ENCODE results near the gene CXCL1.
A peak's percentile ranks its signal among the peaks of the same experiment; 100 is the strongest.

Gene CXCL1

DNA sequence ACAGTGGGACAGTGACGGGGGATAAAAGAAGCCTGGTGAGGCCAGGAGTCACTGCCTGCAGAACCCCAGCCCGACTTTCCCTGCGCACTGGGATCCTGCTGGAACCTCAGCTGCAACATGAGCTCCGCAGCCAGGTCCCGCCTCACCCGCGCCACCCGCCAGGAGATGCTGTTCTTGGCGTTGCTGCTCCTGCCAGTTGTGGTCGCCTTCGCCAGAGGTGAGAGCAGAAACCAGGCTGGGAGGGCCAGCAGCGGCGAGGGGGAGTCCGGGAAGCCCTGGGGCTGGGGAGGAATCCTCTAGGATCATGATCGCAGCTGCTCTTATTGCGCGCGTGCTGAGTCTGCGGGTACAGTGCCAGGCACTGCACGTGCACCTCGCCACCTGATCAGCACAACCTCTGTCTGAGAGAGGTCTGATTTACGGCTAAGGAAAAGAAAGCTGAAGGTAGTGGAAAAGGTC lies 15.9 kb upstream of the CXCL1 start, which contains the start of gene PF4V1:
Gene PF4V1, plus strand, starts transcription at position 51 of the 459 bp plus-strand sequence. Its CDS starts 67 bp downstream, at position 118.
- FAIRE-seq (no peak), DNase-seq (ENCODE audit: insufficient read length) (no peak)
- TF ChIP-seq POLR2A (IDR thresholded peaks at IDR 0.05; ENCODE audit: low read depth, low read length) (no peak), TAF1 (IDR thresholded peaks at IDR 0.05; ENCODE audit: borderline replicate concordance, low read depth, low read length) (no peak), POLR2AphosphoS5 (IDR thresholded peaks at IDR 0.05; ENCODE audit: low read depth, low read length) (no peak)

DNA sequence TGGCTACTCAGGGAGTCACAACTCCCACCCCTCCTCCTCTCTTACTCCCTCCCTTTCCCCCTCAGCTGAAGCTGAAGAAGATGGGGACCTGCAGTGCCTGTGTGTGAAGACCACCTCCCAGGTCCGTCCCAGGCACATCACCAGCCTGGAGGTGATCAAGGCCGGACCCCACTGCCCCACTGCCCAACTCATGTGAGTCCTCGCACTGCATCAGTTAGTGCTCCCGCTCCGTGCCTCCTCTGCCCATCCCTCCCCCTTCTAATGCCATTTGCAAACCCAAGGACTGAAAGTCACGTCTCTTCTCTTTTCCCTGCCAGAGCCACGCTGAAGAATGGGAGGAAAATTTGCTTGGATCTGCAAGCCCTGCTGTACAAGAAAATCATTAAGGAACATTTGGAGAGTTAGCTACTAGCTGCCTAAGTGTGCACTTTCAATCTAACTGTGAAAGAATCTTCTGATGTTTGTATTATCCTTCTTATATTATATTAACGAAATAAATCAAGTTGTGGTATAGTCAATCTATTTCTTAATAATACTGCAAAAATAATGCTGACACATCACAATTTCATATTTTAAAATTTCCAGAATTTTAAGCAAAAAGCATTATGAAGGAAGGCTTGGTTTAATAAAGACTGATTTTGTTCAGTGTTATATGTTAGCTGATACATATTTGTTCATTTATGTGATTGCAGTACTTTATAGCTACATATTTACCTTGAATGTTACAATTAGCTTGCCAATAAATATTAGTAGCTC lies 15.3 kb upstream of the CXCL1 start:
- FAIRE-seq, result peak; percentile 73

DNA sequence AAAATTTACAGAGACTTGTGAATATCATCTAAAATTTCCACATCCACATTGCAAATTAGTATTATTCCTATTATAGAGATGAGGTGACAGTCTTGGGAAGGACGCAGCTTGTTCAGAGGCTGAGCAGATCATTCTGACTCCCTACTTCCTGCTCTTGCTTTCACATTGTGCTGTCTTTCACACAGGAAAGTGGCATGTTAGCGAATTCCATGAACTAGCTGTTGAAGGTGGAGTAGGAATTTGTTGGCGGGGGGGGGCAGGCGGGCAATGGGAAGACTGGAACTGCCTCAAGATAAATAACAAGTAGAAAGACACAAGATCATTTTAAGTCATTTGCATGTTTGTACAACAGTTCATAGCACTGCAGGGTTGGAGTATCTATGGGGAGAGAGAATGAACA lies 13.8 kb upstream of the CXCL1 start:
- FAIRE-seq (no peak), DNase-seq (ENCODE audit: insufficient read length) (no peak)
- TF ChIP-seq POLR2A (IDR thresholded peaks at IDR 0.05; ENCODE audit: low read depth, low read length) (no peak), POLR2AphosphoS5 (IDR thresholded peaks at IDR 0.05; ENCODE audit: low read depth, low read length) (no peak), TAF1 (IDR thresholded peaks at IDR 0.05; ENCODE audit: borderline replicate concordance, low read depth, low read length) (no peak)

More for the DNA sequence above, 15.3 kb upstream of the CXCL1 start:
- TF ChIP-seq TAF1 (IDR thresholded peaks at IDR 0.05; ENCODE audit: borderline replicate concordance, low read depth, low read length) (no peak), POLR2AphosphoS5 (IDR thresholded peaks at IDR 0.05; ENCODE audit: low read depth, low read length) (no peak), POLR2A (IDR thresholded peaks at IDR 0.05; ENCODE audit: low read depth, low read length) (no peak)
- no peak for DNase-seq (ENCODE audit: insufficient read length)

DNA sequence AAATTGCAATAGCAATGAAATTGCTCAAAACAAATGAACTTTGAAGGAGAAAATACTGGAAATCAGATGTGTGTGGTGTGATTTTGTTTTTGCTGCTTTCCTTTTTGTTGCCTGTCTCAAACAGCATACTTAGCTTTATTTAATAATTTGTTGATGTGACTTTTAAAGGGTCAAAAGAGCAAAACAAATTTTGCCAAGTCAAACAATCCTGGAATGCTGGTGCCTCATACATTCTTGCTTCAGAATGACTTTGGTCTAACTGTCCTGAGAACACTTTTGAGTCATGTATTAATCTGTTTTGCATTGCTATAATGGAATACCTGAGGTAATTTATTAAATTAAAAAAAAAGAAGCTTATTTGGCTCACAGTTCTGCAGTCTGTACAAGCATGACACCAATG lies 12.7 kb upstream of the CXCL1 start:
- DNase-seq (ENCODE audit: insufficient read length), result no peak
- no peak for TF ChIP-seq POLR2A (IDR thresholded peaks at IDR 0.05; ENCODE audit: low read depth, low read length)
- no peak for TF ChIP-seq POLR2AphosphoS5 (IDR thresholded peaks at IDR 0.05; ENCODE audit: low read depth, low read length)
- TF ChIP-seq TAF1 (IDR thresholded peaks at IDR 0.05; ENCODE audit: borderline replicate concordance, low read depth, low read length), result no peak
- no peak for FAIRE-seq

- TF ChIP-seq POLR2A (IDR thresholded peaks at IDR 0.05; ENCODE audit: low read depth, low read length), result no peak
- TF ChIP-seq POLR2AphosphoS5 (IDR thresholded peaks at IDR 0.05; ENCODE audit: low read depth, low read length), result no peak
- no peak for TF ChIP-seq TAF1 (IDR thresholded peaks at IDR 0.05; ENCODE audit: borderline replicate concordance, low read depth, low read length)
- no peak for DNase-seq (ENCODE audit: insufficient read length)
- FAIRE-seq, result no peak
Observed at GRCh38 chr4:73859614-73860088, 9.5 kb upstream of the CXCL1 start.

GRCh38 chr4:73860181-73860580 lies 9.0 kb upstream of the CXCL1 start:
- FAIRE-seq, result no peak
- DNase-seq (ENCODE audit: insufficient read length), result no peak
- TF ChIP-seq TAF1 (IDR thresholded peaks at IDR 0.05; ENCODE audit: borderline replicate concordance, low read depth, low read length) (no peak), POLR2A (IDR thresholded peaks at IDR 0.05; ENCODE audit: low read depth, low read length) (no peak), POLR2AphosphoS5 (IDR thresholded peaks at IDR 0.05; ENCODE audit: low read depth, low read length) (no peak)

DNA sequence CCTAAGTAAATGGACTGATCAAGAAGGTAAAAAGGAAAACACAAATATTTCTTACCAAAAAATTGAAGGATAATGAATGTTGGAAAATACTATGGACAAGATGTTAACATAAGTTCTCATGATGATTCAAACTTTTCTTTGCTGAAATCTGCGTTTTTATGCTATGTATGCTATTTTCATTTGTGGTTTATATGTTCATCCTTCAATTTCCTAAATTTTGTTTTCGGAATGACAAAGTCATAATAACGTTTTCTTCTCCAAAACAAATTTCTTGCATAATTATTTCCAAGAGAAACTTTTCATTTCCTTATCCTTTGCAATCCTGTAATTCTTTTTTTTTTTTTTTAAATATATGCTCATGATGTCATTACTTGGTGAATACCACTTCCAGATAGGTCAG lies 8.3 kb upstream of the CXCL1 start:
- no peak for DNase-seq (ENCODE audit: insufficient read length)
- TF ChIP-seq POLR2A (IDR thresholded peaks at IDR 0.05; ENCODE audit: low read depth, low read length) (no peak), POLR2AphosphoS5 (IDR thresholded peaks at IDR 0.05; ENCODE audit: low read depth, low read length) (no peak), TAF1 (IDR thresholded peaks at IDR 0.05; ENCODE audit: borderline replicate concordance, low read depth, low read length) (no peak)
- FAIRE-seq, result no peak

DNA sequence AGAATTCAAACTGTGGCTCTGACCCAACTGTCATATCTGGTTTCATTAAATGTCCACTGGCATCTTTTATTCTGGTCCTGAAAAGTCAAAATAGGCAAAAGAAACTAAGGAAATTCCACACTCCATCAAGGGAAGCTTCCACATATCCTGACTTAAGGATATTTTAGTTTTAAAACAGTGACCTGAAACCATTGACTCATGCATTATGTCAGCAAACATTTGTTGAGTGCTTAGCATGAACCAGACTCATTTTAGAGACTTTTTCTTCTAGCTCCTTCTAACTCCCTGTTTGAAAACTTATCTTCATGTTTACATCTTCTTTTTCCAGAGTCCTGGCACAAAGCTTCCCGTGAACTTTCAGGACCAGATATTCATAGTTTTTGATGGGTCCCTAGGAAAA lies 6.9 kb upstream of the CXCL1 start:
- no peak for DNase-seq (ENCODE audit: insufficient read length)
- TF ChIP-seq POLR2AphosphoS5 (IDR thresholded peaks at IDR 0.05; ENCODE audit: low read depth, low read length), result no peak
- TF ChIP-seq POLR2A (IDR thresholded peaks at IDR 0.05; ENCODE audit: low read depth, low read length), result no peak
- no peak for TF ChIP-seq TAF1 (IDR thresholded peaks at IDR 0.05; ENCODE audit: borderline replicate concordance, low read depth, low read length)
- no peak for FAIRE-seq

DNA sequence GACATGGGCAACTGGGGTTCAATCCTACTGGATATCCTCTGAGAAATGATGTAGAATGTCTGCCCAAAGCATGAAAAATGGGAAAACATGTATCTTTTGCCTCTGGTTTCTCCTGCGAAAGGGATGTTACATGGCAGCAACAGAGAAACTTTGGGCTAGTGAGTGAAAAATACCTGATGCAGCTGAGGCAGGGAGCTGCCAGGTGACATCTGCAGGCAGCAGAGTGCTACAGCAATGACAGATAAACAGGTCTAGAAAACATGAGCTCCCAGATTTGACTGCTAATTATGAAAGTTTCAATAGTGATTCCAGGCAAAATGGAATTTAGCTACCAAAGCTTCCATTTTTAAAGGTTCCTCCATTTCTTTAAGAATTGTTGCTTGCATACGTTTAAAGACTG lies 4.8 kb upstream of the CXCL1 start:
- FAIRE-seq (no peak), DNase-seq (ENCODE audit: insufficient read length) (no peak)
- TF ChIP-seq TAF1 (IDR thresholded peaks at IDR 0.05; ENCODE audit: borderline replicate concordance, low read depth, low read length) (no peak), POLR2A (IDR thresholded peaks at IDR 0.05; ENCODE audit: low read depth, low read length) (no peak), POLR2AphosphoS5 (IDR thresholded peaks at IDR 0.05; ENCODE audit: low read depth, low read length) (no peak)

- DNase-seq (ENCODE audit: insufficient read length) (no peak), FAIRE-seq (no peak)
- TF ChIP-seq POLR2AphosphoS5 (IDR thresholded peaks at IDR 0.05; ENCODE audit: low read depth, low read length) (no peak), POLR2A (IDR thresholded peaks at IDR 0.05; ENCODE audit: low read depth, low read length) (no peak), TAF1 (IDR thresholded peaks at IDR 0.05; ENCODE audit: borderline replicate concordance, low read depth, low read length) (no peak)
Observed at GRCh38 chr4:73864961-73865360, 4.2 kb upstream of the CXCL1 start.

GRCh38 chr4:73865431-73866096 lies 3.6 kb upstream of the CXCL1 start:
- FAIRE-seq, result no peak
- TF ChIP-seq POLR2AphosphoS5 (IDR thresholded peaks at IDR 0.05; ENCODE audit: low read depth, low read length) (no peak), TAF1 (IDR thresholded peaks at IDR 0.05; ENCODE audit: borderline replicate concordance, low read depth, low read length) (no peak), POLR2A (IDR thresholded peaks at IDR 0.05; ENCODE audit: low read depth, low read length) (no peak)
- DNase-seq (ENCODE audit: insufficient read length), result no peak

All from GM12892 (cell line).